HG03196 (cell line): ENCODE results near the gene PTPN21.

Experiments used
- ATAC-seq: cut with Tn5 transposase; IDR thresholded peaks from one replicate; pipeline ENCODE4 v1.9.1; 2021; ENCODE audit not compliant: unreplicated experiment

Gene PTPN21

GRCh38 chr14:88507208-88507607 is 47.6 kb downstream of the PTPN21 start:
- no peak for ATAC-seq

- ATAC-seq = no peak
Measured at GRCh38 chr14:88505621-88506020, 49.2 kb downstream of the PTPN21 start.

GRCh38 chr14:88504602-88505001 is 50.2 kb downstream of the PTPN21 start:
- no peak for ATAC-seq

- no peak for ATAC-seq
Measured at GRCh38 chr14:88503754-88504406, 50.9 kb downstream of the PTPN21 start.

GRCh38 chr14:88502740-88503139 is 52.1 kb downstream of the PTPN21 start:
- no peak for ATAC-seq

- no peak for ATAC-seq
Measured at GRCh38 chr14:88500611-88501010, 54.2 kb downstream of the PTPN21 start.

- ATAC-seq = no peak
Measured at GRCh38 chr14:88499225-88499624, 55.6 kb downstream of the PTPN21 start.

- ATAC-seq = no peak
Measured at GRCh38 chr14:88496414-88496813, 58.4 kb downstream of the PTPN21 start.

GRCh38 chr14:88493392-88494185 is 61.2 kb downstream of the PTPN21 start:
- no peak for ATAC-seq

- peak; percentile 84 for ATAC-seq
Measured at GRCh38 chr14:88492272-88493089, 62.3 kb downstream of the PTPN21 start.

- ATAC-seq = no peak
Measured at GRCh38 chr14:88490168-88490567, 64.6 kb downstream of the PTPN21 start.

GRCh38 chr14:88488897-88489296 is 65.9 kb downstream of the PTPN21 start:
- ATAC-seq = no peak

GRCh38 chr14:88488081-88488480 is 66.7 kb downstream of the PTPN21 start:
- no peak for ATAC-seq

- no peak for ATAC-seq
Measured at GRCh38 chr14:88482524-88482923, 72.3 kb downstream of the PTPN21 start.

GRCh38 chr14:88481794-88482193 is 73.0 kb downstream of the PTPN21 start:
- ATAC-seq = no peak

- no peak for ATAC-seq
Measured at GRCh38 chr14:88481059-88481458, 73.7 kb downstream of the PTPN21 start.

- no peak for ATAC-seq
Measured at GRCh38 chr14:88479574-88479987, 75.2 kb downstream of the PTPN21 start.

- ATAC-seq = no peak
Measured at GRCh38 chr14:88478931-88479330, 75.9 kb downstream of the PTPN21 start.

GRCh38 chr14:88477513-88478250 is 77.1 kb downstream of the PTPN21 start:
- ATAC-seq = no peak

GRCh38 chr14:88476825-88477224 is 78.0 kb downstream of the PTPN21 start:
- ATAC-seq = no peak

GRCh38 chr14:88476214-88476774 is 78.5 kb downstream of the PTPN21 start:
- ATAC-seq = no peak
